Ishikawa (cell line): Measurements from ENCODE around the gene ASH1L.

ENCODE experiments used
- CEBPB ChIP-seq: IDR thresholded peaks from 2 replicates; pipeline ENCODE4 v1.6.1; 2012
- EGR1 ChIP-seq: IDR thresholded peaks from 2 replicates; pipeline ENCODE4 v1.6.1; 2012
- NFIC ChIP-seq: IDR thresholded peaks from 2 replicates; pipeline ENCODE4 v1.6.1; 2012
- RAD21 ChIP-seq: IDR thresholded peaks from 2 replicates; pipeline ENCODE4 v1.6.1; 2012; ENCODE audit warnings: low read depth
- TAF1 ChIP-seq: IDR thresholded peaks from 2 replicates; pipeline ENCODE4 v1.6.1; 2012; ENCODE audit warnings: low read depth, mild to moderate bottlenecking
- TCF12 ChIP-seq: IDR thresholded peaks from 2 replicates; pipeline ENCODE4 v1.6.1; 2012; ENCODE audit warnings: low read depth
- TEAD4 ChIP-seq: IDR thresholded peaks from 2 replicates; pipeline ENCODE4 v1.6.1; 2012
- YY1 ChIP-seq: IDR thresholded peaks from 2 replicates; pipeline ENCODE4 v1.6.1; 2012; ENCODE audit warnings: low read depth
- ZBTB7A ChIP-seq: IDR thresholded peaks from 2 replicates; pipeline ENCODE4 v1.6.1; 2012; ENCODE audit warnings: low read depth
- TF ChIP-seq, protein P1 (sequence below): IDR thresholded peaks from 2 replicates; pipeline ENCODE4 v1.6.1; 2012
- TF ChIP-seq, protein P2 (sequence below): IDR thresholded peaks from 2 replicates; pipeline ENCODE4 v1.6.1; 2012
- TF ChIP-seq, protein P3 (sequence below): IDR thresholded peaks from 2 replicates; pipeline ENCODE4 v1.6.1; 2012; ENCODE audit warnings: low read depth, mild to moderate bottlenecking

DNA sequence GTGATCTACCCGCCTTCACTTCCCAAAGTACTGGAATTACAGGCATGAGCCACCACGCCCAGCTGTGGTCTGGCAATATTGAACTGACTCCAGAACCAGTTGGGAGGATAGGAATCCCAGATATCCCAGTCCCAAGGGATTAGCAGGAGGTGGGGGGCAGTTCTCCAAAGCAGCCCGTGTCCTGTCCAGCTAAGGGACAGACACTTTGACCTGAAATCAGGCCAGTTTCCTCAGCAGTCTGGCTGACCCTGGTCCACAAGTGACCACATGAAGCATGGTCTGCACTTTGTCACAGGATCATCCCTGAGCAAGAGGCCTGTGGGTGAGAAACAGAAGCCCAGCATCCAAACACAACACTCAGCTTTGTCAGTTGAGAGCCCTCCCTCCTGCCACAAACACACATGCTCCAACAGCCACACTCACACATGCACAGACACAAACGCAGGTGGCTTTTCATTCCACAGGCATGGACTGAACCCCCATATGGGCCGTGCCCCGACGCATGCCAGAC is 256.7 kb downstream of the ASH1L start:
- TF ChIP-seq, protein P1, sequence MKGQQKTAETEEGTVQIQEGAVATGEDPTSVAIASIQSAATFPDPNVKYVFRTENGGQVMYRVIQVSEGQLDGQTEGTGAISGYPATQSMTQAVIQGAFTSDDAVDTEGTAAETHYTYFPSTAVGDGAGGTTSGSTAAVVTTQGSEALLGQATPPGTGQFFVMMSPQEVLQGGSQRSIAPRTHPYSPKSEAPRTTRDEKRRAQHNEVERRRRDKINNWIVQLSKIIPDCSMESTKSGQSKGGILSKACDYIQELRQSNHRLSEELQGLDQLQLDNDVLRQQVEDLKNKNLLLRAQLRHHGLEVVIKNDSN, result no peak
- TF ChIP-seq, protein P2, sequence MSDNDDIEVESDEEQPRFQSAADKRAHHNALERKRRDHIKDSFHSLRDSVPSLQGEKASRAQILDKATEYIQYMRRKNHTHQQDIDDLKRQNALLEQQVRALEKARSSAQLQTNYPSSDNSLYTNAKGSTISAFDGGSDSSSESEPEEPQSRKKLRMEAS, result no peak
- TF ChIP-seq YY1 (no peak), CEBPB (no peak), TEAD4 (no peak), RAD21 (no peak), TCF12 (no peak), NFIC (no peak), TAF1 (no peak), EGR1 (no peak), ZBTB7A (no peak)
- TF ChIP-seq, protein P3, sequence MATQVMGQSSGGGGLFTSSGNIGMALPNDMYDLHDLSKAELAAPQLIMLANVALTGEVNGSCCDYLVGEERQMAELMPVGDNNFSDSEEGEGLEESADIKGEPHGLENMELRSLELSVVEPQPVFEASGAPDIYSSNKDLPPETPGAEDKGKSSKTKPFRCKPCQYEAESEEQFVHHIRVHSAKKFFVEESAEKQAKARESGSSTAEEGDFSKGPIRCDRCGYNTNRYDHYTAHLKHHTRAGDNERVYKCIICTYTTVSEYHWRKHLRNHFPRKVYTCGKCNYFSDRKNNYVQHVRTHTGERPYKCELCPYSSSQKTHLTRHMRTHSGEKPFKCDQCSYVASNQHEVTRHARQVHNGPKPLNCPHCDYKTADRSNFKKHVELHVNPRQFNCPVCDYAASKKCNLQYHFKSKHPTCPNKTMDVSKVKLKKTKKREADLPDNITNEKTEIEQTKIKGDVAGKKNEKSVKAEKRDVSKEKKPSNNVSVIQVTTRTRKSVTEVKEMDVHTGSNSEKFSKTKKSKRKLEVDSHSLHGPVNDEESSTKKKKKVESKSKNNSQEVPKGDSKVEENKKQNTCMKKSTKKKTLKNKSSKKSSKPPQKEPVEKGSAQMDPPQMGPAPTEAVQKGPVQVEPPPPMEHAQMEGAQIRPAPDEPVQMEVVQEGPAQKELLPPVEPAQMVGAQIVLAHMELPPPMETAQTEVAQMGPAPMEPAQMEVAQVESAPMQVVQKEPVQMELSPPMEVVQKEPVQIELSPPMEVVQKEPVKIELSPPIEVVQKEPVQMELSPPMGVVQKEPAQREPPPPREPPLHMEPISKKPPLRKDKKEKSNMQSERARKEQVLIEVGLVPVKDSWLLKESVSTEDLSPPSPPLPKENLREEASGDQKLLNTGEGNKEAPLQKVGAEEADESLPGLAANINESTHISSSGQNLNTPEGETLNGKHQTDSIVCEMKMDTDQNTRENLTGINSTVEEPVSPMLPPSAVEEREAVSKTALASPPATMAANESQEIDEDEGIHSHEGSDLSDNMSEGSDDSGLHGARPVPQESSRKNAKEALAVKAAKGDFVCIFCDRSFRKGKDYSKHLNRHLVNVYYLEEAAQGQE, result no peak
